ENCODE results near the gene CAPZB.

Gene CAPZB

DNA sequence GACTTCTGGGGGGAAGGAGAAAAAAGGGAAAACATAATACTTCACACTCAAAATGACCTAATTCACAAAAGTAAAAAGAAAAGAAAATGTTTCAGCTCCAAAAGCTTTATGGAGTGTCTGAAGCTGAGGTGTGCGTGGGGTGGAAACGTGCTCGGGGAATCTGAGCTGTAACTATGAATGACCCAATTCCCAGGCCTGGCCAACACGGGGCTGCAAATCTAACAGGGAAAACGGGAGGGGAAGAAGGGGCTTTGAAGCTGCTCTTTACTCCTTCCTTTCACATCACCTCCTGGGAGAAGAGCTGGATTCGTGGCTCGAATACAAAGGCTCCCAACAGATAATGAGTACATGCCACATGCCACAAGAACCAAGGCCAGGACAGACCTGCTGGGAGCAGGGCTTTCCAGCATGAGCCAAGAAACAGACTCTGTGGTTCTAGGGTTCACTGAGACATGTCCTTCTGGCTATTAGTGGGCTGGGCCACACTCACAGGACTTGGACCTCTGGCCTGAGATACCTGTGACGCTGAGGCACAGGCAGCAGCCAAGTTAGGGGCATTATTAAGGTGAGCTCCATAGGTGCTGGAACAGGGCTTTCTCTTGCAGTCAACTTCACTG is 121.7 kb downstream of the CAPZB start:
- Histone ChIP-seq H3K36me3 (ENCODE audit: insufficient read depth, low read length) (peaks cover 4% of the 10 kb centered on the region), H3K4me1 (ENCODE audit: control insufficient read depth, insufficient read depth, low read length) (peaks cover 11% of the 10 kb centered on the region), H3K9me3 (replicated peaks; ENCODE audit: low read length) (no peaks in the 10 kb centered on the region), H3K27me3 (ENCODE audit: control insufficient read depth, insufficient read depth, low read length) (no peaks in the 10 kb centered on the region), H3K4me2 (ENCODE audit: low read length) (no peak overlapping the region), H3K4me3 (ENCODE audit: low read length) (no peak overlapping the region), H3K9ac (ENCODE audit: low read depth, low read length) (no peak overlapping the region)

DNA sequence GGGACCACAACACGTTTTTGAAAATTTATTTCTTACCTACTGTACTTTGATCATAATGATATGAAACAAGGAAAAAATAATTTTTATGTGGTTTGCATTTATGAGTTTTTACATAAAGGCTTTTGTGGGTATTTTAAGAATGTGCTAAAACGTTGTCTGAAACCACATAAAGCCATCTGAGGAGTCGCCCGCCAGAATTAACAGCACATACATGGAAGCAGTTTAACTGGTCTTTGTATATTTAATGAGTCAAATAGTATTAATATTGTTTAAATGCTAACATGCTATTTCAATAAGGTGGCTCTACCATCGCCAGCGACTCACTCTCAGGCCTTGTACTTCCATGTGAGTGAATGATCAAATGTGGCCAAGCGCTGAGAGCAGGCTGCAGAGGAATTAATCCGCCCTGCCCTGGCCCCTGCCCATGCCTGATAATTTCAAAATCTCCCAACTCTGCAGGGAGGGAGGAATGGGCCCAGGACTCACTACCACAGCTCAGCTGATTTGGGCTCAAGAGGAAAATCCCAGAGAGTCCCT is 123.7 kb downstream of the CAPZB start:
- no peak overlapping the region for H3K9ac ChIP-seq (ENCODE audit: low read depth, low read length)

DNA sequence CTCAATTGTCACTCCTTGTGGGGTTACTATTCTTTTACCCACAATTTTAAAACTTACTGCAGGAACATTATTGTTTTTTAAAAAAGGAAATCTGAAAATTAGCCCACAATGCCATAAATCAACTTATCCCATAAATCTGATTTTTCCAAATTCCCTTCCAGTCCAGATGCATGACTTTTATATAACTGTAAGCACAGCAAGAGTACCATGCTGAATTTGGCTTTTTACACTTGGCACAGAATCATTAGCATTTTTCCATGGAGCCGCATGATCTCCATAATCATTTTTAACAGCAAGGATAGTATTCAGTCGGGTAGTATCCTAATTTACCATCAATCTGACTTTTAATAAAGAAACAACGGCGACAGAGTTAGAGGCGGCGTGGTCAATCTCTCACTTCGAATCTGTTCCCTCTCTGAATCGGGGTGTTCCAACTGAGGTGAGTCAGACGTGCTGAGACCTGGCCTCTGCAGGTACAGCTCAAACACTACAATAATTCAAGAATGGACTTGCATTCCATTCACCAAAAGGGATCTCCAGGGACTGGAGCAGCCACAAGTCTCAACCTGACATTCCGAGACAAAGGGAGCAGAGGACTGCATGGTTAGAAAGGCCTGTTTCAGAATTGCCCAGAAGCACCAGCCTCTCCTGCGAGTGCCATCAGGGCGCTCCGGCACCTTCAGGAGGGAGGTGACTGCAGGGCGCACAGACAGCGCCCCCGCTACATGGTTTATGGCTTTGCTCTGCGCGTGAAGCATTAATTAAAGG is 124.3 kb downstream of the CAPZB start:
- Histone ChIP-seq H3K4me2 (ENCODE audit: low read length) (no peak overlapping the region), H3K36me3 (ENCODE audit: insufficient read depth, low read length) (peaks cover 18% of the 10 kb centered on the region), H3K4me1 (ENCODE audit: control insufficient read depth, insufficient read depth, low read length) (peaks cover 8% of the 10 kb centered on the region), H3K9me3 (replicated peaks; ENCODE audit: low read length) (no peaks in the 10 kb centered on the region), H3K4me3 (ENCODE audit: low read length) (no peak overlapping the region), H3K27me3 (ENCODE audit: control insufficient read depth, insufficient read depth, low read length) (no peaks in the 10 kb centered on the region), H3K9ac (ENCODE audit: low read depth, low read length) (no peak overlapping the region)

More for the DNA sequence above, 123.7 kb downstream of the CAPZB start:
- H3K36me3 ChIP-seq (ENCODE audit: insufficient read depth, low read length), result peaks cover 11% of the 10 kb centered on the region
- H3K9me3 ChIP-seq (replicated peaks; ENCODE audit: low read length), result no peaks in the 10 kb centered on the region
- H3K27me3 ChIP-seq (ENCODE audit: control insufficient read depth, insufficient read depth, low read length), result no peaks in the 10 kb centered on the region
- no peak overlapping the region for H3K4me3 ChIP-seq (ENCODE audit: low read length)
- peaks cover 8% of the 10 kb centered on the region for H3K4me1 ChIP-seq (ENCODE audit: control insufficient read depth, insufficient read depth, low read length)
- no peak overlapping the region for H3K4me2 ChIP-seq (ENCODE audit: low read length)

- no peaks in the 10 kb centered on the region for H3K9me3 ChIP-seq (replicated peaks; ENCODE audit: low read length)
- no peak overlapping the region for H3K4me2 ChIP-seq (ENCODE audit: low read length)
- no peak overlapping the region for H3K4me3 ChIP-seq (ENCODE audit: low read length)
- H3K4me1 ChIP-seq (ENCODE audit: control insufficient read depth, insufficient read depth, low read length), result peaks cover 8% of the 10 kb centered on the region
- no peaks in the 10 kb centered on the region for H3K27me3 ChIP-seq (ENCODE audit: control insufficient read depth, insufficient read depth, low read length)
- no peak overlapping the region for H3K9ac ChIP-seq (ENCODE audit: low read depth, low read length)
- H3K36me3 ChIP-seq (ENCODE audit: insufficient read depth, low read length), result peaks cover 24% of the 10 kb centered on the region
Measured at GRCh38 chr1:19360432-19360831, 124.9 kb downstream of the CAPZB start.

DNA sequence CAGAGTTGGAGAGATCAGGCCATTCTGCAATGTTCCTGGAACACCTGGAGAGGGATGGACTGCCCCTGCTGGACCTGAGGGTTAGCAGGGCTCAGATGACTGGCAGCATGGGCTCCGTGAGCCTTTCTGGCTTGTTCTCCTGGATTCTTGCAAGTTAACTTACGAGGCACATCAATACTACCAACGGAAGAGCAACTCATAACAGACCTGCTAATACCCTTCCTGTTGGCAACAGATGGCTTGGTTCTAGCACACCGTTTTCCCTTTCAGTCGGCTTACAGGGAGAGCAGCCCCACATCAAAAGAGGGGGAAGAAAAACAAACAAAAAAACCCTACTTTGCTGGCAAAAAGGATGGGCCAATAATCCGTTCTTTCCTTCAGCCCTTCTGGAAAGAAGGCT is 125.3 kb downstream of the CAPZB start:
- Histone ChIP-seq H3K4me3 (ENCODE audit: low read length) (no peak overlapping the region), H3K4me1 (ENCODE audit: control insufficient read depth, insufficient read depth, low read length) (peaks cover 8% of the 10 kb centered on the region), H3K9ac (ENCODE audit: low read depth, low read length) (no peak overlapping the region), H3K36me3 (ENCODE audit: insufficient read depth, low read length) (peaks cover 22% of the 10 kb centered on the region), H3K27me3 (ENCODE audit: control insufficient read depth, insufficient read depth, low read length) (no peaks in the 10 kb centered on the region), H3K9me3 (replicated peaks; ENCODE audit: low read length) (no peaks in the 10 kb centered on the region), H3K4me2 (ENCODE audit: low read length) (no peak overlapping the region)

GRCh38 chr1:19359357-19359756 is 126.0 kb downstream of the CAPZB start:
- Histone ChIP-seq H3K4me2 (ENCODE audit: low read length) (no peak overlapping the region), H3K4me1 (ENCODE audit: control insufficient read depth, insufficient read depth, low read length) (peaks cover 8% of the 10 kb centered on the region), H3K4me3 (ENCODE audit: low read length) (no peak overlapping the region), H3K9me3 (replicated peaks; ENCODE audit: low read length) (no peaks in the 10 kb centered on the region), H3K36me3 (ENCODE audit: insufficient read depth, low read length) (peaks cover 27% of the 10 kb centered on the region), H3K9ac (ENCODE audit: low read depth, low read length) (no peak overlapping the region), H3K27me3 (ENCODE audit: control insufficient read depth, insufficient read depth, low read length) (no peaks in the 10 kb centered on the region)

DNA sequence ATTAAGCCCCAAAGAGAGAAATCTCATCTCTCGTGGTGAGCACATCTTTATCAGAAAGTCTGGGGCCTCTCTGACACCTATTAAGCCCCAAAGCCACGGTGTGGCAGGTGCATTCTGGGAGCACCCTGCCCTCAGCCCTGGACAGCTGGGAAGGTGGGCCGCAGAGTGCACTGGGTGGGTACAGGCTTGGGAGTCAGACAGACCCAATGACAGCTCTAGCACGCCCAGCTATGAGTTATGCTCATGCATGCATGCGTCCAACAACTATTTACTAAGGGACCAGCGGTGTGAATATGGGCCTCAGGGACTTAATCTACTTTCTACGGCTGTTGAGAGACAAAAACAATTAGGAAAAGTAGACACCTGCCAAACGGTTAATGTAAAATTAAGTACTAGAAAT is 126.6 kb downstream of the CAPZB start:
- Histone ChIP-seq H3K36me3 (ENCODE audit: insufficient read depth, low read length) (peaks cover 33% of the 10 kb centered on the region), H3K4me3 (ENCODE audit: low read length) (no peak overlapping the region)

DNA sequence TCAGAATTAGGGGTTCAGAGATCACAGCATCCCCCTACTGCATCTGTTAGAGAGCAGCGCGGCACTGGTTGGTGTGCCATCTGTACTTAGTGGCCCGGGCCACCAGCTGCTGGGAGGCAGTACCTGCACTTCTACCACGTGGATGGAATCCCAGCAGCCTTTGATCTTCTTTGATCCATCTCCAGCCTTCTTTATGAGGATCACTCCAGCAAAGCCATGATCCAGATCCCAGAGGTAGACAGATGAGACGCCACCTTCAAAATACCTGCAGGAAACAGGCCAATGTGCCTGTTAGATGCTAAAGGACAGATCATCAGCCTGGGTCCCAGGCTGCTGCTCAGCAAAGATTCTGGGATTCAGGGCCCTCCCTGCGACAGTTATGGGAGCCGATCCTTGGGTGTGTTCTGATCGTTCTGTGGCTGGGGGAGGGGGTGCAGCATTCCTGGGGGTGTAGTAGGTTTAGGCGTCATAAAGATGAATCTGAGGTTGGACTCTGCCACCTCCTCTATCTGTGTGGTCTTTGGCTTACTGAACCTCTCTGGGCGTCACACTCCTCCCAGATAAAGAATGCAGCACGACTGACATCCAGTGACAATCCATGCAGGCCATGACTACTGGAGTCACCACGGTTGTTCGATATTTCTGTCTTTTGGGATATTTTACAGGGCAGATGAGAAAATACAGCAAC is 127.9 kb downstream of the CAPZB start:
- H3K4me2 ChIP-seq (ENCODE audit: low read length), result no peak overlapping the region
- no peak overlapping the region for H3K4me3 ChIP-seq (ENCODE audit: low read length)
- peaks cover 8% of the 10 kb centered on the region for H3K4me1 ChIP-seq (ENCODE audit: control insufficient read depth, insufficient read depth, low read length)
- peaks cover 46% of the 10 kb centered on the region for H3K36me3 ChIP-seq (ENCODE audit: insufficient read depth, low read length)
- H3K27me3 ChIP-seq (ENCODE audit: control insufficient read depth, insufficient read depth, low read length), result no peaks in the 10 kb centered on the region
- H3K9me3 ChIP-seq (replicated peaks; ENCODE audit: low read length), result no peaks in the 10 kb centered on the region
- no peak overlapping the region for H3K9ac ChIP-seq (ENCODE audit: low read depth, low read length)

More for the DNA sequence above, 126.6 kb downstream of the CAPZB start:
- Histone ChIP-seq H3K4me2 (ENCODE audit: low read length) (no peak overlapping the region), H3K9ac (ENCODE audit: low read depth, low read length) (no peak overlapping the region), H3K4me1 (ENCODE audit: control insufficient read depth, insufficient read depth, low read length) (peaks cover 8% of the 10 kb centered on the region), H3K9me3 (replicated peaks; ENCODE audit: low read length) (no peaks in the 10 kb centered on the region), H3K27me3 (ENCODE audit: control insufficient read depth, insufficient read depth, low read length) (no peaks in the 10 kb centered on the region)

DNA sequence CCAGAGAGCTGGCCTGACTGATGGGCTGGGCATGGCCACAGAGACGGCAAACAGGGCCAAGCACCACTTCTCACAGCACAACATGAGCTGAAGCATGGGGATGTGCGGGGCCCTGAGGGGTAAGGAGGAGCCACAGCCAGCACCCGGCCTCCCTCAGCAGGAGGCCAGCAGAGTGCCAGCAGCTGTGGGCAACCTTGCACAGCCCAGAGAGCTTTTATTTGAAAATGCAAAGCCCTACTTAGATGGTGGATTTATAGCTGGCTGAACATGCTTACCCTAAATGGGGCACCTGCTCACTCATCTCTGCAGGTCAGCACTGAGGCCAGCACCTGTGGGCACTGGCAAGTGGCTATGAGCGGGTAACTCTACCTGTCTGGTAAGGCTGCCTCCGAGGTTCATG is 129.1 kb downstream of the CAPZB start:
- Histone ChIP-seq H3K4me2 (ENCODE audit: low read length) (no peak overlapping the region), H3K9ac (ENCODE audit: low read depth, low read length) (no peak overlapping the region), H3K9me3 (replicated peaks; ENCODE audit: low read length) (no peaks in the 10 kb centered on the region), H3K36me3 (ENCODE audit: insufficient read depth, low read length) (peaks cover 57% of the 10 kb centered on the region), H3K27me3 (ENCODE audit: control insufficient read depth, insufficient read depth, low read length) (no peaks in the 10 kb centered on the region), H3K4me3 (ENCODE audit: low read length) (no peak overlapping the region), H3K4me1 (ENCODE audit: control insufficient read depth, insufficient read depth, low read length) (no peaks in the 10 kb centered on the region)

GRCh38 chr1:19354531-19354981 is 130.8 kb downstream of the CAPZB start:
- peaks cover 63% of the 10 kb centered on the region for H3K36me3 ChIP-seq (ENCODE audit: insufficient read depth, low read length)
- H3K4me1 ChIP-seq (ENCODE audit: control insufficient read depth, insufficient read depth, low read length), result no peaks in the 10 kb centered on the region
- no peak overlapping the region for H3K4me3 ChIP-seq (ENCODE audit: low read length)

GRCh38 chr1:19353596-19353995 is 131.7 kb downstream of the CAPZB start:
- Histone ChIP-seq H3K27me3 (ENCODE audit: control insufficient read depth, insufficient read depth, low read length) (no peaks in the 10 kb centered on the region), H3K4me3 (ENCODE audit: low read length) (no peak overlapping the region), H3K4me1 (ENCODE audit: control insufficient read depth, insufficient read depth, low read length) (no peaks in the 10 kb centered on the region), H3K9me3 (replicated peaks; ENCODE audit: low read length) (no peaks in the 10 kb centered on the region), H3K4me2 (ENCODE audit: low read length) (no peak overlapping the region), H3K9ac (ENCODE audit: low read depth, low read length) (no peak overlapping the region), H3K36me3 (ENCODE audit: insufficient read depth, low read length) (peaks cover 73% of the 10 kb centered on the region)

More at GRCh38 chr1:19354531-19354981, 130.8 kb downstream of the CAPZB start:
- H3K9me3 ChIP-seq (replicated peaks; ENCODE audit: low read length), result no peaks in the 10 kb centered on the region
- no peaks in the 10 kb centered on the region for H3K27me3 ChIP-seq (ENCODE audit: control insufficient read depth, insufficient read depth, low read length)
- H3K4me2 ChIP-seq (ENCODE audit: low read length), result no peak overlapping the region
- H3K9ac ChIP-seq (ENCODE audit: low read depth, low read length), result no peak overlapping the region
